ENCODE results near the gene GATA3.
A peak's percentile ranks its signal among the peaks of the same experiment; 100 is the strongest.
"Not testable (repeated sequence)": the region's sequence is repeated elsewhere in the genome, so short reads cannot be mapped to it uniquely, and the experiment has no call there.

The GATA3 gene

DNA sequence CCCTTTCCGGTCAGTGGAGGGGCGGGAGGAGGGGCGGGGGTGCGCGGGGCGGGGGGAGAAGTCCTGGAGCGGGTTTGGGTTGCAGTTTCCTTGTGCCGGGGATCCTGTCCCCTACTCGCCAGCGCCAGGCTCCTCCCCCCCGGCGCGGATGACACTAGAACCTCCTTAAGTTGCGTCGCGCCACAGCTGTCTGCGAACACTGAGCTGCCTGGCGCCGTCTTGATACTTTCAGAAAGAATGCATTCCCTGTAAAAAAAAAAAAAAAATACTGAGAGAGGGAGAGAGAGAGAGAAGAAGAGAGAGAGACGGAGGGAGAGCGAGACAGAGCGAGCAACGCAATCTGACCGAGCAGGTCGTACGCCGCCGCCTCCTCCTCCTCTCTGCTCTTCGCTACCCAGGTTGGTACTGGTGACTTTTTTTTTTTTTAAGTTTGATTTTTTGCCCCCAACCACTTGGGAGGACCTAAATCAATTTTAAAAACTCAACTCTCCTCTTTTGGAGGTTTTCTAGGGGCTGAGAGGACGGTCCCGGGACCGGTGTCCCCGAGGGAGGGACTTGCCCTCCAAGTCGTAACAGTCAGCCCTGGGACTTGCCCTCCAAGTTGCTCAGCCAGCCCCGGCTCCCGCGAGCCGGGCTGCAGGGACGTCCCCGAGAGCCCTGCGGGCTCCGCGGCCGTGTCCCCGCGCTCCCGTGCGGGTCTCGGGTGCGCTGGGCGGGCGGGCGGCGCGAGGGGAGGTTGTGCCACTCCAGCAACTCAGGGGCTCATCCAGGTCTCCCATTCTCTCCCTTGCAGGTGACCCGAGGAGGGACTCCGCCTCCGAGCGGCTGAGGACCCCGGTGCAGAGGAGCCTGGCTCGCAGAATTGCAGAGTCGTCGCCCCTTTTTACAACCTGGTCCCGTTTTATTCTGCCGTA is at the start of gene GATA3:
Gene GATA3 (plus strand): TSS at position 195 of the 914 bp plus-strand sequence. CDS start 968 bp downstream, outside the sequence.
- DNase-seq = peak; percentile 76 to 80

DNA sequence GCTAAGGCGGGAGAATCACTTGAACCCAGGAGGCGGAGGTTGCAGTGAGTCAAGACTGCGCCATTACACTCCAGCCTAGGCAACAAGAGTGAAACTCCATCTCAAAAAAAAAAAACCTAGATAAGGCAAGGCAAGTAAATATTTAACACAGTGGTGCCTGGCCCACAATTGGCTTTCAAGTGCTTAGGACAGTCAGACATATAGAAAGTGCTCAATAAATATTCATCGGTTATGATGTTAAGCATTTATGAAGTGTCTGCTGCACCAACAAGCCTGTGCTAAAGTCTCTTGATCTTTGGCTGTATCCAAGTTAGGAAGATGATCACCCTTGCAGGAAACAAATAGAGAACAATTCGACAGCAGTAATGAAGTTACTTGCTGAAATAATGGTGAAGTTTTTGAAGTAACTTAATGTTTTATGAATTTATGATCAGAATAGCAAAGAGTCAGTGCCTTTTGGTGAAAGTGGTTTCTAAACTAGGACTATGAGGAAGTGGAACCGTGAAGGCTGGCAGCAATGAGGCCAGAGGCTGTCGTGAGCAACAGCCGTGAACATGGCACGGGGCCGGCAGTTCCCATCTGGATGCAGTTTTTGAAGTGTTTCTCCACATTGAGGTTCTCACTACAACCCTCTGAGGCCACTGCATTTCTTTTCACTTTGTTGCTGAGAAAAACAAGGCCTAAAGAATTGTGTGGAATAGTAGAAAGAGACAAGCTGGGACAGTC is 48.1 kb upstream of the GATA3 start:
- DNase-seq = no peak

- no peak for DNase-seq
Observed at GRCh38 chr10:8009031-8009430, 45.5 kb upstream of the GATA3 start.

DNA sequence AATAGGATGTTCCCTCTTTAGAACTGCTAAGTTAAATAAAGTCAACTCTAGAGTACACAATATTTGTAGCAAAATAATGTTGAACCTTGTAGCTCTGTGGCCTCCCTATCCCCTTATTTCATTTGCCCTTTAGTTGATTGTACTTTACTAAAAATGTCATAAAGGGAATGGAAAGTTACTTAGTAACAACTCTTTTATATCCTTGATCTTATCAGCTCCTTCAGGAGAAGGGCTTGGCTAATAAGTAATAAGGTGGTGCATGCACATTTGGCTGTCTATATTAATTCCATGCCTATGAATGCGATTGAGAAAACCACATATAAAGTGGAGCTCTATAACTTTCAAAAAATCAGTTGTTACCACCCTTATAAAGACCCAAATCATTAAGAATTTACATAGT is 41.5 kb upstream of the GATA3 start:
- DNase-seq = no peak

DNA sequence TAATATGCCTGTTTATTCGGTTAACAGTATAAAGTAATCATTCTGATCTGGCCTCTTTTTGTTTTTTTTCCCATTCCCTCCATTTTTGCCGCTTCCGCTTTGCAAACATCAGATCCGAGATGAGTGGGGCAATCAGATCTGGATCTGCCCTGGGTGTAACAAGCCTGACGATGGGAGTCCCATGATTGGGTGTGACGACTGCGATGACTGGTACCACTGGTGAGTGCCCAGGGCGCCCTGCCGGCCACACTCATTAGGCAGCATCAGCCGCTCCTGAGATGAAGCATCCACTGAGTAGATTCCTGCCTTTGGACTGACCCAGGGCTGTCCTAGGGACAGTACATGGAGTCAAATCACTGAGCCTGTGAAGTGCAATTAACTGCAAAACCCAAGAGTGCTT is 40.9 kb upstream of the GATA3 start:
- no peak for DNase-seq

- no peak for DNase-seq
Observed at GRCh38 chr10:8014649-8015048, 39.8 kb upstream of the GATA3 start.

DNA sequence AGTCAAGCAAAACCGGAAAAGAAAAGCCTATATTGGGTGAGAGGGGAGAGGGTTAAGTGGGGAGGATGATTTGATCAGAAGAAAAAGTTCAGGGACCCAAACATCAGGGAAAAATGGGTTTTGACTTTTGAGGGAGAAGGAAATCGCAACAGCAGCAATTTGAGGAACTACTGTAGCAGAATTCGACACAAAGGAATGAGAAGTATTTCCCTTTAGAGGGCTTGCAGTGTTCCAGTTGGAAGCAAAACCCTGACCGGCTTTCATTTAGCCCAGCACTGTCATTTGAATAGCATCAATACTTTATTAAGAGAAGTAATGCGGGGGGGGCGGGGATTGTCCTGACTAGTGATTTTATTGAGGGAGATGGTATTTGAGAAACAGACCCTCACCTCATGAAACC is 37.2 kb upstream of the GATA3 start:
- no peak for DNase-seq

GRCh38 chr10:8023321-8023720 is 31.2 kb upstream of the GATA3 start:
- no peak for DNase-seq

GRCh38 chr10:8023851-8024250 is 30.6 kb upstream of the GATA3 start:
- no peak for DNase-seq

- no peak for DNase-seq
Observed at GRCh38 chr10:8026349-8027259, 27.9 kb upstream of the GATA3 start.

- not testable (repeated sequence) for DNase-seq
Observed at GRCh38 chr10:8031211-8031610, 23.3 kb upstream of the GATA3 start.

GRCh38 chr10:8032558-8032957 is 21.9 kb upstream of the GATA3 start:
- DNase-seq = no peak

GRCh38 chr10:8033812-8034465 is 20.5 kb upstream of the GATA3 start:
- DNase-seq = no peak

DNA sequence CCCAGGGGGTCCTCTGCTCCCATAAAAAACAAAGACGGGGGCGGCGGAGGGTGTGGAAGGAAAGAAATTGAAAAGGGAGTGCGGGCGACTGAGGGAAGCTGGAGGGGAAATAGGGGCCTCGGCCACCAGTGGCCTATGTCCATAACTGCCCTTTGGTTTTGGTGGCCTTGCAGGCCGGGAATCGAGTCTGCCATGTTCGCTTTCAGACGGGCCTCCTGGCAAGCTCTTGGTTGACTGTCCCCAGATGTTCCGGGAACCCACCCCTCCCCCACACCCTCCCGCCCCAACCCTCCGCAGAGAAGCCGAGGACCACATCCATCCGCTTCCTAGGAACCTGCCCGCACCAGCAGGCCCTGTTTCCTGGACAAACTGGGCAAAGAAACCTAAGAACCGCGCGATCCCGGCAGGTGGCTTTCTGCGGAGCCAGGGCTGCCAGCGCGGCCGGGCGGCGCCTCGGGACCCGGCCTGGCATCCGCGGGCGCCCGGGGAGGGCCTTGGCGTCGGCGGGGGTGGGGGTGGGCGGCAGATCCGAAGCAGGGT is 20.0 kb upstream of the GATA3 start:
- no peak for DNase-seq

GRCh38 chr10:8035006-8035640 is 19.4 kb upstream of the GATA3 start:
- no peak for DNase-seq

- no peak for DNase-seq
Observed at GRCh38 chr10:8035641-8036470, 18.6 kb upstream of the GATA3 start.

- DNase-seq = no peak
Observed at GRCh38 chr10:8036506-8037198, 17.8 kb upstream of the GATA3 start.

- no peak for DNase-seq
Observed at GRCh38 chr10:8037199-8037801, 17.2 kb upstream of the GATA3 start.
